GM21367 (cell line): ENCODE data around the gene SUSD3.
"Not testable (repeated sequence)": the region's sequence is repeated elsewhere in the genome, so short reads cannot be mapped to it uniquely, and the experiment has no call there.

Source experiments
- ATAC-seq: cut with Tn5 transposase; IDR thresholded peaks from one replicate; pipeline ENCODE4 v1.9.1; 2021; ENCODE audit not compliant: unreplicated experiment

SUSD3 gene

DNA sequence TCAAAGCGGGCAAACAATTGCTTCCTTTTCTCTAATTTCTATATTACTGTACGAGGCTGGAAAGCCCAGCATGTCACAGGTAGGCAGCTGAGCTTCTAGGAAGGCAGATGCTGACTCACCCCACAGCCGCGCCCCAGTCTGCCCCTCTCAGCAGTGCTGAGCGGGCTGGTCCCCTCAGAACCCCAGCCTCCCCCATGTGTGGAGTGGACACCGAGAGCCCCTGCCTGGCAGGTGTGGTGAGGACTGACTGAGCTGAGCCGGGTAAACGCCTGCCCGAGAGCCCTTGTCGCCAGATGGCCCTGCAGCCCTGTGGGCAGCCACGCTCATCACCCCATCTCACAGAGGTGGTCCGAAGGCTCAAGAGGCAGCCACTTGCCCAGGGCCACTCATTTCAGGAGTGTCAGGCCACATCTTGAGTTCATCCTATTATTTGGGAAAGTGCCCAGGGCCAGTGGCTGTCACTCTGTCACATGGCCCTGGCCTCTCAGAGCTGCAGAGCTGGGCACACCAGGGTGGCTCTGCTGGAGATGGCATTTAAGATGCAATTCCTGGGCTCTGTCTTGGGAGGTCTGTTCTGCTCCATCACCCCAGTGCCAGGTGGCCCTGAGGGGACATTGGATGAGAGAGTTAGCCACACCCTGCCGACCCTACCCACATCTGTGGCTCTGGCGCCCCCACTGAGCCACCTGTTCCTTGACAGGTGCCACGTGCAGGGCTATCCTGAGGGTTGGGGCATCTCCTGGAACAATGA, 50.0 kb downstream of the SUSD3 start:
- ATAC-seq, result no peak

DNA sequence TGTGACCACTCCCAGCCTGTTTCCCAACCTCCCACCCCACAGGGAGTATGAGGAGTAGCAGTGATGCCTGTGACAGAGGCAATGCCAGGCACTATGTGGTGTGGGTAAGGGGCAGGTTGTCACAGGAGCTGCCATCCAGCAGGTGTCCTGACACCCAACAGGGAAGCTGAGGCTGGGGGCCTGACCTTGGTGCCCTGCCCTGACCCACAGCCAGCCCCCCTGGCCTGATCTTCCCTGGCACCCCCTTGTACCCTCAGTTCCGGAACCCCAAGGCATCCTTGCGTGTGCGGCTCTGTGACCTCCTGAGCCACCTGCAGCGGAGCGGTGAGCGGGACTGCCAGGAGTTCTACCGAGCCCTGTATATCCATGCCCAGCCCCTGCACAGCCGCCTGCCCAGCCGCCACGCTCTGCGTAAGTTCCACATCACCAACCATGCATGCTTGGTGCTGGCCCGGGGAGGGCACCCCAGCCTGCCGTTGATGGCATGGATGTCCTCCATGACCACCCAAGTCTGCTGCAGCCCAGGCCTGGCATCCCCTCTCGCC, 51.9 kb downstream of the SUSD3 start:
- no peak for ATAC-seq

DNA sequence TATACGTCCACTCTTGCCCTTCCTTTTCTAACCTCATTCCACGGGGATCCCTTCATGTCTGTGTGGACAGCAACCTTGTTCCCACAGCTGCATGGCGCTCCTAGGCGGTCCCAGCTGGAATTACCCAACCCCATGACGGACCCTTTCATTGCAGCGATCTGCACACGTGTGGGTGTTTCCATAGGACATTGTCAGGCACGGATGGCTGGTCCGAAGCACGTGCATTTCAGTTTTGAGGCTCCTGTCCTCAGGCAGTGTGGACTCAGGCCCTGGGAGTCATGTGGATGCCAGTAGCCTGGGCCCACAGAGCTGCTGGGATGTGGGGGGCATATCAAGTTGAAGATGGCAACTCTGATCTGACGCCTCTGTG, 52.5 kb downstream of the SUSD3 start:
- ATAC-seq, result no peak

DNA sequence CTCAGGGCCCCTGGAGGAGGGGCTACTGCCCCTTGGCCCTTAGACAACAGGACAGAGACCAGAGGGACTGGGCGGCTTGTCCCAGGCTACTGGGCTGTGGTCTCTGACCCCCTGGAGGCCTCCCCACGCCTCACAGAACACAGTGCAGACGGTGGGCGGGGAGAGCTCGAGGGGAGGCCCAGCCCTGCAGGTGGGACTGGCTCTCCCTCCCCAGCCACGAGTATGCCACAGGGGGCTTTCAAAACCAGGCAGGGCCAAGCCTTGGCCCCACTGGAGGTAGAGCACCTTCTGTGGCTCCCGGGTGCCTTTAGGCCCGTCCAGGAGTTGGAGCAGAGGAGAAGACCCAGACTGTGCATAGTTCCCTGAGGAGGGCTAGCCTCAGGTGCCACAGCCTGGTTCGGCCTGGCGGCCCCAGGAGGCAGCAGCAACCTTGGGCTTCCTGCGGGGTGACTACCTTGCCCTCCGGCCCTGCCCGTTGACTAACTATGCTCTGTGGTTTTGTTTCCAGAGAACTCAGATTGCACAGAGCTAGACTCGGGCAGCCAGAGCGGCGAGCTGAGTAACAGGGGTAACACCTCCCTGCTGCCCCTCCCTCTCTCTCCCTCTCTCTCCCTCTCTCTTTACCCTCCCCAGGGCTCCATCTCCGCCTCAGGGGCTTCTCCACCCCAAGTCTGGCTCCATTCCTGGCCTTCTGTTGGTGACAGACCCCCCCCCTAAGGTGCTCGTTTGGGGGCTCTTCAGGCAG, 53.0 kb downstream of the SUSD3 start:
- ATAC-seq, result no peak

DNA sequence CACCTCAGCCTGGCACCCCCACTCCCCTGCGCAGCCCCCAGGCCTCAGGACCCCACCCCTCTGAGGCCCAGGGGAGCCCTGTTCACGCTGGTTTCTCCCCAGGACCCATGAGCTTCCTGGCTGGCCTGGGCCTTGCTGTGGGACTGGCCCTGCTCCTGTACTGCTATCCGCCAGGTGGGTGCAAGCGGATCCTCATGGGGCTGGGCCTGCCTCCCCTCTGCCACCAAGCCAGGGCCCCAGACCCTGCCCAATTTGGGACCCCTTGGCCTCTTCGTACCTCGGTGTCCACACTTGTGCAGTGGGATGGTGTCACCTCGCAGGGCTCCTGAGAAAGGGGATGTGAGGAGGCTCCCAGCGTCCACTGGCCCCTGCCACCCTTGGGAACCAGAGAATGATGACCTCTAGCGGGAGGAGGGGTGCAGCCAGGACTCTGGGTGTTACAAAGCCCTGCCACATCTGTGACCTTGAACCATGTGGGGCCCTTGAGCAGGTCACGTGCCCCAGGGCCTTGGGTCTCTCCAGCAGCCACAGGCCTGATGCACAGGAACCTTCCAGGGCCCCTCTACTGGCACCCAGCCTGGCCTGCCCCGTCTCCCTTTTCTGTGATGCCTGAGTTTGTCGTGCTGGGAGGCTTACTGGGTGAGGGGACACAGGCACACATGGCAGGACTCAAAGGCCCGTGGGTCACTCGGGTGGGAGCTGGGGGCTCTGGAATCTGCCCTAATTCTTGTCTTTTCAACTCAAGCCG, 53.8 kb downstream of the SUSD3 start:
- no peak for ATAC-seq

DNA sequence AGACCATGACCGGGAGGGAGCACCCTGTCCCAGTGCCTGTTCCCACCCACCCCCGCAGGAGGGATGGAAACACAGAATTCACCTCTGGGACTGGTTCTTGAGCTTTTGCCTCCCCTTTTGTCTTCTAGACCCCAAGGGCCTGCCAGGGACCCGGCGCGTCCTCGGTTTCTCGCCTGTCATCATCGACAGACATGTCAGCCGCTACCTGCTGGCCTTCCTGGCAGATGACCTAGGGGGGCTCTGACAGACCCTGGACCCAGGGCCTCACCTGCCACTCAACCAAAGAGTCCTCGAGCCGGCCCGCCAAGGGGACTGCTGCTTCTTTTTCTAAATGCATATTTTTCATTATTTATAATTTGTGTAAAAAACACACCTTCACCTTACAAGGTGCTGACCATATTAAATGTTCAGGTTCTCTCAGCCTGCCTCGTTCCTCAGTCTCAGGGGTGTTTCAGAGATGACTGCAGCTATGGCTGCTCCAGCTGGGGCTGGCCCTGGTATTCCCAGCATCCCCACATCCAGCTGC, 54.4 kb downstream of the SUSD3 start:
- ATAC-seq, result no peak

DNA sequence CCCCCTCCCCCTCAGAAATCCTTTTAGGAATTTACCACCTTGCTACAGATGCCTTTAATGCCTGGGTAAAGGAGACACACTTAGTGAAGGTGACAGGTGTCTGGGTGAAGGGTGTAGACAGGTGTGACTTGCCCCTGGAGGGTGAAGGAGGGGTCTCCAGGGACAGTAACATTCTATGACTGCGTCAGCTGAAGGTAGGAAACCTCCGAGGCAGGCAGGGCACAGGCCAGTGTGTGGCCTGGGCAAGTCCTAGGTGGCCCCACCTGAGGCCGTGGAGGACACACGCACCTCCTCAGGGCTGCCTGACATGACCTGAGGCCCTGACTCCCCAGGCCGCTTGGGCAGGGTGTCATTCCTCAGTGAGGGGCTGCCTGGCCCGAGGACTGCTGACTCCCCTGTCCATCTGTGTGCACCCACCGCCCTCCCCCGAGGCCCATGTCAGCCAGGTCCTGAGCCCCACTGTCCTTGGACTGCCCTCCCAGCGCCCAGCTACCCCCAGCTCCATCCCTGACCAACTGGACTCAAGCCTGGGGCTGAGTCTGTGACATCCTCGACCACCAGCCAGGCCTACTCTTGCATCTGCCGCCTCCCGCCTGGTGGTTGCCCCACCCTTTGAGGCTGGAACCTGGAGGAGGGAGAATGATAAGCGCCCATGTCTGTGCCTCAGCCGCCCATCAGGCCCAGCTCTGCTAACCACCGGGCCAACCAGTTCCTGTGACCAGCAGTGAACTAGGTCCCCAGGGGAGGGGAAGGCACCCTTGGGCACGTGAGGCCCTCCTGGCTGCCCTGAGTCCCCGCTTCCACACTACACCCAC, 55.9 kb downstream of the SUSD3 start:
- no peak for ATAC-seq

DNA sequence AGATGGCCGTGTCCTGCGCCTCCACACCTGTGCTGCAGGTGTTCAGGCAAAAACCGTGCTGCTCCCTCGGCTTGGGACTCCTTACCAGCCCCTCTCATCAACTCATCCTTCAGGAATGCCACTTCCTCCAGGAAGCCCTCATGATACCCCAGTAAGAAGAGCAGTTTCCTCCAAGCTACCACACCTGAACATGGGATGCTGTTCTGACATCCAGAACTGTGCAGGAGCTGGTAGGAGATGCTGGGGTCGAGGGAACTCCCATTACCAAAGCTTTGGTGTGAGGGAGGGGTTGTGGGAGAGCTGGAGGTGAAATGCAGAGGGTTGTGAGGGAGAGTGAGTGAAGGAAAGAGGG, 56.5 kb downstream of the SUSD3 start:
- ATAC-seq, result no peak

DNA sequence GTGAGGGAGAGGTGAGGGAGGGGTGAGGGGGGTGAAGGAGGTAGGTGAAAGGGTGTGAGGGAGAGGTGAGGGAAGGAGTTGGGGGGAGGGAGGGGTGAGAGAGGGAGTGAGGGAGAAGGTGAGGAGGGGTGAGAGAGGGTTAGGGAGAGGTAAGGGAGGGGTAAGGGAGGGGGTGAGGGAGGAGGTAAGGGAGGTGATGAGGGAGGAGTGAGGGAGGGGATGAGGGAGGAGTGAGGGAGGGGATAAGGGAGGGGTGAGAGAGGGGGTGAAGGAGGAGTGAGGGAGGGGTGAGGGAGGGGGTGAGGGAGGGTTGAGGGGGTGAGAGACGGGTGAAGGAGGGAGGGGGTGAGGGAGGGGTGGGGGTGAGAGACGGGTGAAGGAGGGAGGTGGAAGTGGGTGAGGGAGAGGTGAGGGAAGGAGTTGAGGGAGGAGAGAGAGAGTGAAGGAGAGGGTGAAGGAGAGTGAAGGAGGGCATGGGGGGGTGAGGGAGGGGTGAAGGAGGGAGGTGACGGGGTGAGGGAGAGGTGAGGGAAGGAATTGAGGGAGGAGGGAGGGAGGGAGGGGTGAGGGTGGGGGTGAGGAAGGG, 57.1 kb downstream of the SUSD3 start:
- ATAC-seq, result no peak

DNA sequence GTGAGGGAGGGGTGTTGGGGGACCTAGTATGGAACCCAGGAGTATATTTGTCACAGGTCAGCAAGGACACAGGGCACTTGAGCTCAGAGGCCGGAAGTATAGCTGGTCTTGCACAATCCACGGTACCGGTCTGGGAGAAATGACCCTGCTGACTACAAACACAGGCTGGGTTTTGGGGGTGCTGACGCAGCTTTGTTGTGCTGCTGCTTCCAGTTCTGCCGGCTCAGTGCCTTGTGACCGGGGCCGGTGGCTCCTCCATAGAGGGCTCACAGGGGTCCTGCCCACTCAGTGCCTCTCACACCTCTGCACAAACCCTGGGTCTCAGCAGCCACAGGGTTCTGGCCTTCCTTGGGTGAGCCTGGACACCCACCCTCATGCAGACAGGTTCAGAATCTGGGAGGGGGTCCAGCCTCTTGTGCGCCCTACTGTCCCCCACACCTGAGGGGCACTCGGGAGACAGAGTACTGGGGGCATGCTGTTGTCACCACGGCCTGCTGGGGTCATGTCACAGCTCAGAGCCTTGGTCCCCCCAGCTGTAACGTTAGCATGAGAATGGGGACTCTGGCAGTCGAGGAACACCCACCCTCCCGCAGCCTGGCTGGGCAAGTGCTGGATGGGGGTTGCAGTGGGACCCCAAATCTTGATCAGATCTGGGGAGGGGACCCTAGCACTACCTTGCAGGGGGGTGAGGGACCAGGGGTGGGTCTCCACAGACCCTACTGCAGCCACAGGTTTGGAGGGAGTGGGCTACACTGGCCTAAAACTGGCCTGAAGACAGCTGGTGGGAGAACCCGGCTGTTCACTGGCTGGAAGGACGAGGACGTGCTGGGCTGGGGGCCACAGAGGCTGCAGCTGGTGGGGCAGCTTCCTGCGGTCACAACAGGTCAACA, 57.8 kb downstream of the SUSD3 start:
- no peak for ATAC-seq

DNA sequence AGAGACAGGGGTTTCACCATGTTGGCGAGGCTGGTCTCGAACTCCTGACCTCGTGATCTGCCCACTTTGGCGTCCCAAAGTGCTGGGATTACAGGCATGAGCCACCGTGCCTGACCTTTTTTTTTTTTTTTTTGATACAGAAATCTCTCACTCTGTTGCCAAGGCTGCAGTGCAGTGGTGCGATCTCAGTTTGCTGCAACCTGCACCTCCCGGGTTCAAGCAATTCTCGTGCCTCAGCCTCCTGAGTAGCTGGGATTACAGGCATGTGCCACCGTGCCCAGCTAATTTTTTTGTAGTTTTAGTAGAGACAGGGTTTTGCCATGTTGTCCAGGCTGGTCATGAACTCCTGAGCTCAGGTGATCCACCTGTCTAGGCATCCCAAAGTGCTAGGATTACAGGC, 59.0 kb downstream of the SUSD3 start:
- not testable (repeated sequence) for ATAC-seq

DNA sequence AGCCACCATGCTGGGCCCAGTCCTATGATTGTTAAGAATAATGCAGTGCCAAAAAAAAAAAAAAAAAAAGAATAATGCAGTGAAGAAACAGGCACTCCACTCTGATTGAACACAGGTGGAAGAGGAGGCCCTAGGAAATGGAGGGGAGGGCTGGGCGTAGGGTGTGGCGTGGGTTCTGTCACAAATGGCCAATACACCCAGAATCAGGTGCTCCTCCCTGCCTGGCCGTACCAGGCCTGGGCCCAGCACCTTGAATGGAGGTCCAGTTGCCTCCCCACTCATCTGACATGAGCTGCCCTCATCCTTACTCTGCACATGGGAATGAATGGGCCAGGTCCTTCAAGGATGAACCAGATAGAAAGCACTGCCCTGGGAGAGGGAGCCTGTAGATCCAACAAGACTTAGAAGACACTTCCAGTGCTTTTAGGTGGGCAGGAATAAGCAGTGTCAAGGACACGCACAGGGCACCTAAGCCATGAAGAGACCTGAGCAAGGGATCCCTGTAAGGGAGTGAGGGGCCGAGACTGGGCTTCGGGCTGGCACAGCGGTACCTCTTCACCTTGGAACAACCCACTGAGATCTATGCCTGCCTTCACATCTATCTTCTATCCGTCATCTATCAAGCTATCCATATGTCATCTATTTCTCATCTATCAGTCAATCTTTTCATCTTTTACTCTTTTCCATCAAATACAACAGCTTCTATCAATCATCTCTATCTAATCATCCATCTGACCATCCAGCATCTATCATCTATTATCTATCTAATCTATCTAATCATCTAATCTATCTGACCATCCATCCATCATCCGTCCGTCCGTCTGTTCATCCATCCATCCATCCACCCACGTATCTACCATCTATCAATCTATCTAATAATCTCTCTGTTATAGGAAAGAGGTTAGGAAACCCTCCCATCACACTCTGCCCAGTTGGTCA, 59.7 kb downstream of the SUSD3 start:
- ATAC-seq, result no peak

DNA sequence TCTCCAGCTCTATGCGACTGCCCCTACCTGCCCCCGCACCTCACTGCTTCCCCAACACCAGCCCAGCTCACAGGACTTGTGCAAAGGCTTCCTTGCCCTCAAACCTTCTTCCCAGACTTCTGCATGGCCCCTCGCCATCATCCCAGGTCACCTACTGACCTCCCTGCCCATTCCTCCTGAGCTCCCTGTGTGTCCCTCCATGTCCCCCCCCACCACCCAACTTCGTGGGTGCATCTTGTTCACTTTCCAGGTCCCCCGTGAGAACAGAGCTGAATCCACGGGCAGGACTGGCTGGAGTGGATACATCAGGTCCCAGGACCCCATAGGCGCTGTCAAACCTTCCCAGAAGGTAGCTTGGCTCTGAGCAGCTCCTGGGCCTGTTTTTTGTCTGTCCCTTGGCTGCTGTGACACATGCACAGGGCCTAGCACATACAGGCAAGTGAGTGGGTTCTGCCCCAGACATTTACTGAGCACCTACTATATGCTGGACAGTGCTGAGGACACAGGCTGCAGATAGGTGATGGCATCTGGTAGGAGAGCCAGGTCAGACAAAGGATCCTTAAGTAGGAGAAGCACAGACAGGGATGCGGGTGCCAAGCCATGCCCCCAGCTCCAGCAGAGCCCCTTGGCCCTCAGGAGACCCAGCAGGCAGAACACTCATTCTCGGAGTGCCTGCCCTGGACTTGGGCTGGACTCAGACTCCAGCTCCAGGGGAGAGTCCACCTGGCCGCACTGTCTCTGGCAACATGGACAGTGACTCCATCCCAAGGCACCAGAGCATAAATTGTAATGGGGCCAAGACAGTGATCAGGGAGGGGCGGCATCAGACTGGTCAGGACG, 60.6 kb downstream of the SUSD3 start:
- no peak for ATAC-seq

DNA sequence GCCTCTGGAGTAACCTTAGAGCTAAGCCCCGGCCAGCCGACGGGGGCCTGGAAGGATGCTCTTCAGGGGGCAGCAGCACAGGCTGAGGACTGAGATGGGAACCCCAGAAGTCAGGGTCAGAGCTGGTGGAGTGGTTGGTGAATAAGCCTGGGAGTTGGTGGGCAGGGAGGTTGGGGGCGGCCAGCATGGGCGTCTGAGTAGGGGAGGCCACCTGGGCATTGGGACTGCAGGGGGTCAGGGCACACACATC, 61.1 kb downstream of the SUSD3 start:
- ATAC-seq, result no peak

DNA sequence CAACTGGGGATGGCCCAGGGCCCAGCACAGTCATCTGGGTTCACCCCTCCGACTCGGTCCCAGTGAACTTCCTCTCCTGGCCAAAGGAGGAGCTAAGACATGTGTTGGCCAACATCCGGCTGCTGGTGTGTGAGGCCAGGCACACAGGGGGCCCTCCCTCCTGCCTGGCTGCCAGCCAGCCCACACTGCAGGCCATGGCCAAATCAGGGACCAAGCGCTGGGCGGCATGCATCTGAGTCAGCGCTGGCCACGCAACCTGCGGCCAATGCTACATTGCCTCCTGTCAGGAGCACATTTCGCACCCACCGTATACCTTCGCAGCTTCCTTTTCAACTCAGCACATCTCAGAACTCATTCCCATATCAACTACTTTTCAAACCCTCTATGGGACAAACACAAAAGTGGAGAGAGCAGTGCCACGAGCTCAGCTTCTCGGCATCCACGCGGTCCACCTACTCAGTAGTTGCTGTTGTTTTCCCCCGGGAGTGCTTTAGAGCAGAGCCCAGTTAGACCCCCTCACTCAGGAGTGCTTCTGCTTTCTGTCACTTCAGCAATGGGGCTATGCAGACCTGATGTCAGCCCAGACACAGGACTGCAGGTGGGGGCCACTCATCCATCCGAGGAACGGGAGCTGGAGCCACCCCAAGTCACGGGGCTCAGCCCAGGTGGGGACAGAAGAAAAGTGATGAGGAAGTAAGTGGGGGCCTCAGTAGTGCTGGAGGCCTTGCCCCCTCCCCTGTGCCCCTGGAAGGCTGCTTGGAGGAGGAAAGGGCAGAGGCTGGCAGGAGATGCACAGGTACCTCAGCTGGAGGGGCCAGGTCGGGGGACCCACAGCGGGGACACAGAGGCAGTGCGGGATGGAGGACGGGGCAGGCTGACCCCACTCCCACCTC, 61.7 kb downstream of the SUSD3 start:
- ATAC-seq, result peak; percentile 81

DNA sequence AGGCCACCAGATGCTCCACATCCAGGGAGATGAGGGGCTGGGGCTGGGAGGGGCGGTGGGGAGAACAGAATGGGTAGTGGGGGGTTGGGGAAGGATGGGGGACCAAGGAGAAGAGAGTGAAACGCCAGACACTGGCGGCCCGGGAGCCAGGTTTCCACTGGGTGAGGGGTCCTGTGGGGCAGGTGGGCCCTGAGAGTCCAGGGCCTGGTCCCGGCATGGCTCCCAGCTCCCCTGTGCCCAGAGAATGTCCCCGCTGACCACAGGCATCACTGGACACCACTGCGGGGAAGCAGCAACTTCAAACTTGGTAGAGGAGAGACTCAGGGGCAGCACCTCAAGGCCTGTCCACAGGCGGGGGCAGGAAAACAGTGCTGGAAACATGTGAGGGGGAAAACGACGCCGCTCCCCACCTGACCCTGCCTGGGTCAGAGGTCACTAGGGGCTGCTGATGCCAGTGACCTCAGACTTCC, 62.4 kb downstream of the SUSD3 start:
- ATAC-seq, result no peak
